CD4-positive, alpha-beta T cell treated with Interleukin-4 for 4 hours (primary cell): ENCODE measurements around the gene PIM1.
"Not testable (repeated sequence)": the region's sequence is repeated elsewhere in the genome, so short reads cannot be mapped to it uniquely, and the experiment has no call there.

Experiments
- DNase-seq: peaks from one replicate; pipeline ENCODE4 v3.0.0-alpha.2; 2020

PIM1 gene

GRCh38 chr6:37194886-37195285 lies 24.9 kb downstream of the PIM1 start:
- not testable (repeated sequence) for DNase-seq

- DNase-seq = not testable (repeated sequence)
Measured at GRCh38 chr6:37196451-37196850, 26.5 kb downstream of the PIM1 start.

GRCh38 chr6:37200085-37200484 lies 30.1 kb downstream of the PIM1 start:
- DNase-seq = no peak

- DNase-seq = no peak
Measured at GRCh38 chr6:37201726-37202125, 31.8 kb downstream of the PIM1 start.

- peak; percentile 40 for DNase-seq
Measured at GRCh38 chr6:37202788-37203491, 33.0 kb downstream of the PIM1 start.

GRCh38 chr6:37204014-37204751 lies 34.2 kb downstream of the PIM1 start:
- no peak for DNase-seq

GRCh38 chr6:37205175-37205996 lies 35.4 kb downstream of the PIM1 start:
- DNase-seq = no peak

GRCh38 chr6:37205997-37206340 lies 36.0 kb downstream of the PIM1 start:
- DNase-seq = no peak

GRCh38 chr6:37206622-37207021 lies 36.7 kb downstream of the PIM1 start:
- no peak for DNase-seq

GRCh38 chr6:37207903-37208456 lies 38.0 kb downstream of the PIM1 start:
- DNase-seq = peak; percentile 91

GRCh38 chr6:37208793-37209192 lies 38.8 kb downstream of the PIM1 start:
- no peak for DNase-seq

- DNase-seq = peak; percentile 85
Measured at GRCh38 chr6:37209461-37210205, 39.7 kb downstream of the PIM1 start.

GRCh38 chr6:37210313-37210968 lies 40.5 kb downstream of the PIM1 start:
- peak; percentile 87 for DNase-seq

GRCh38 chr6:37212268-37212667 lies 42.3 kb downstream of the PIM1 start:
- no peak for DNase-seq

- no peak for DNase-seq
Measured at GRCh38 chr6:37218061-37218460, 48.1 kb downstream of the PIM1 start.

- DNase-seq = no peak
Measured at GRCh38 chr6:37218511-37218910, 48.6 kb downstream of the PIM1 start.

GRCh38 chr6:37221585-37222124 lies 51.7 kb downstream of the PIM1 start:
- DNase-seq = no peak

GRCh38 chr6:37222125-37222967 lies 52.4 kb downstream of the PIM1 start:
- DNase-seq = peak; percentile 66

GRCh38 chr6:37222992-37223391 lies 53.0 kb downstream of the PIM1 start:
- no peak for DNase-seq
